SIG-M5 treated with dmso at 0.1 percent for 504 hours (cell line): ENCODE measurements around the gene CDC45.
"Not testable (repeated sequence)": the region's sequence is repeated elsewhere in the genome, so short reads cannot be mapped to it uniquely, and the experiment has no call there.

Experiments
- DNase-seq: peaks from one replicate; lab custom pipeline; 2025; ENCODE audit not compliant: unreplicated experiment; lab: John Stamatoyannopoulos, UW

CDC45 gene

DNA sequence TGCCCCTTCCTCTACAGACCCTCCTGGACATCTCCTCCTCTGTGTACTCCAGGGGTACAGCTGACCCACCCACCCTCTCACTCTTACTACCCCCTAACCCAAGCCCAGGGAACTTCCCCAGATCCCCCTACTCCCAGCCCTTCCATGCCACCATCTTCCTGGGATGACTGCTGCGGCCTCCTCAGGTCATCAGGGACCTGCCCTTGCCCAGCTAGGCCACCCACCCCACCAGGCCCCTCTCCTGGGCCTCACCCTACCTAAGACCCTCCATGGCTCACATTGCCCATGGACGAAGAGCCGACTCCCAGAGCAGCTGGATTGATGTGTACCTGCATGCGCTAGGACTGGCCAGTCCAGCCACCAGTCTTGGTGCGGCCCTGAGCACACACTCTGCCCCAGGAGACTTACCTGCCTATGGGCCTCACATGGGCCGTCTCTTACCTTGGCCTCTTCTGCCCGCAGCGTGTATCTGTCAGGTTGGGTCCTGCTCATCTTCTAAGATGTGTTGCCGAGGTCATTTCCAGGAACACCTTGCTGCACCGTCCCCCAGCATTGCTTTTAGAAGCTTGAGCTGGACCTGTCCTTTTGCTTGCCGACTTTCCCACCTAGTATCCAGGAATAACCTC lies 46.5 kb downstream of the CDC45 start:
- DNase-seq = no peak

DNA sequence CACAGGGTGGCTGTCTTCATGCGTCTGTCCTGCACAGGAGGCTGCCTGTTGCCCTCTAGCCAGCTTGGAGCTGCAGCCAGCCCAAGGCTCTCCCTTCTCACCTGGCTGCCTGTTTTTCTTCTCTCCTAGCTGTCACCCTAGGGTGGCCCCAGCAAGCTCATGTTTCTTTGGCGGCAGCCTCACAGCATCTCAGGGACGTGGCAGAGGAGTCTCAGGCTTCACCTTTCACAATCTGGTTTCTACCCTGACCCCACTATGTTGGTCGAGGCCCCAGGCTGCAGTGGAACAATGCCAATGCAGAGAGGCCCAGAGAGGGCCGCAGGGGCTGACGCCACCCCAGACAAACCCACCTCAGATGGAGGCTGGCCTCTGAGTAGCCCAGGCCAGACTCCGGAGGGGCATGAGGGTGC lies 47.0 kb downstream of the CDC45 start:
- no peak for DNase-seq

DNA sequence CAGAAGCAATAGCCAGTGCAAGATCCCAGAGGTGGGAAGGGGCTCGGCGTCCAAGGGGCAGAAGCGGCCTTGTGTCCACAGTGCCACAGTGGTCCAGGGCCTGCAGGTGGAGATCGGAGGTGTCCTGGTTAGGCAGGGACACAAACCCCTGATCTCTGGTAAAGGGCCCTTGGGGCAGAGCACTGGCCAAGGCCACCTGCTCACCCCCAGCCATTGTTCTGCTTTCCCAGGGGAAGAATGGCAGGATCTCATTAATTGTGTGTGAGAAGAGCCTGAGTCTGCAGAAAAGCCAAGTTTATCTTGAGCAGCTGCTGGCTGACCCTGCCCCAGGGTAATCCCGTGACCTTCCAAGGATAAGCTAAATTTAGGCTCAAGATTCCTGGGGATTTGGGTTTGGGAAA lies 47.6 kb downstream of the CDC45 start:
- DNase-seq = no peak

DNA sequence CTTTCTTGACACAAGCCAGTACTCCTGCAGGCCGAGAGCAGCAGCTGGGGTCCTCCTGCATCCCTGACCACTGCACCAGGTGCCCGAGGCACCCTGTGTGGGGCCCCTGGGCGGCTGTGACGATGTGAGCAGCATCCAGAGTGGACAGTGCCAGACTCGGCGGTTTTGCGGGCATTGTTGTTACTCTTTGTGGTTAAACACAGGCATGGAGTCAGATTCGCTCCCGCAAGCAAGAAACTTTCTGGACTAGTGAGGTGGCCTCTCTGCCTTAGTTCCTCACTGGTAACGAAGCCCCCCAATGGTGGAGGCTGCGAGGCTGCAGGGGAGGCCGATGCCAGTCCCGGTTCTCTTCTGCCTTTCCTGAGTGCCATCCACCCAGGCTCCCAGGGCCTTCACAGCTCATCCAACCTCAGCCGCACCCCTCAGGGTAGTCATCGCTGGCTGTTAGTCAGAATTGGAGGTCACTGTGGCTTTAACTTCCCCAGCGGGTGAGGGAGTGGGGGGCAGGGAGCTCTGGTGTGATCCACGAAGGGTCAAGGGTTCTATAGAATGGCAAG lies 48.2 kb downstream of the CDC45 start:
- no peak for DNase-seq

DNA sequence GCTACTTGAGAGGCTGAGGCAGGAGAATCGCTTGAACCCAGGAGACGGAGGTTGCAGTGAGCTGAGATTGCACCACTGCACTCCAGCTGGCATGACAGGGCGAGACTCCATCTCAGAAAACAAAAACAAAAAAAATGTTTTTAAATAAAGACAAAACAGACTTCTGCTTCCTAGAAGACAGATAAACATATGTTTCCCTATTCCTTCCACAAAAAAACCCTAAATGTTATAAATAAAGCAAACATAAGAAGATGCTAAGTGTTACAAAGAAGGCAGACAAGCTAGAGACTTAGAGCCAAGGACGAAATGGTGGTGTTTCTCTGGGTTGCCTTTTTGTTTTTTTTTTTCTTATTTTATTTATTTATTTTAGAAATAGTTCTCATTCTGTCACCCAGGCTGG lies 50.1 kb downstream of the CDC45 start:
- no peak for DNase-seq

DNA sequence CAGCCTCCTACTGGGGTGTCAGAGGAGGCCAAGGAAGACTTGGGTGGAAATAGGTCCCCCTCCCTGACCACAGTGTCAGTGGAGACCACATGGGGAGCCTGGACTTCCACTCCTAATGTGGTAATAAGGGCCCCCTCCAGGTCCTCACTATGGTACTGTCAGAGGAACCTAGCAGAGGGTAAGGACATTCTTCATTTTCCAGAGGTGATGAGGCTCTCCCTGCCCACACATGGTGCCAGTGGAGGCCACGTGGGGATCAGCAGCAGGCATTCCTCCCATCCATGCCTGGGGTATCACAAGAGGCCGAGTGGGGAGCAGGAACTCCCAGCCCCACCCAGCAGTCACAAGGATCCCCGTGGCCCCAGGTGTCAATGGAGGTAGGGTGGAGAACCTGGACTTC lies 51.0 kb downstream of the CDC45 start:
- DNase-seq = no peak

DNA sequence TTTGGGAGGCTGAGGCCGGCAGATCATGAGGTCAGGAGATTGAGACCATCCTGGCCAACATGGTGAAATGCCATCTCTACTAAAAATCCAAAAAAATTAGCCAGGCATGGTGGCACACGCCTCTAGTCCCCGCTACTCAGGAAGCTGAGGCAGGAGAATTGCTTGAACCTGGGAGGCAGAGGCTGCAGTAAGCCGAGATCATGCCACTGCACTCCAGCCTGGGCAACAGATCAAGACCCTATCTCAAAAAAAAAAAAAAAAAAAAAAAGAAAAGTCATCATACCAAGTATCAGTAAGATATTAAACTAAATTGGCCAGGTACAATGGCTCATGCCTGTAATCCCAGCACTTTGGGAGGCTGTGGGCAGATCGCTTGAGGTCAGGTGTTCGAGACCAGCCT lies 51.6 kb downstream of the CDC45 start:
- DNase-seq = not testable (repeated sequence)

DNA sequence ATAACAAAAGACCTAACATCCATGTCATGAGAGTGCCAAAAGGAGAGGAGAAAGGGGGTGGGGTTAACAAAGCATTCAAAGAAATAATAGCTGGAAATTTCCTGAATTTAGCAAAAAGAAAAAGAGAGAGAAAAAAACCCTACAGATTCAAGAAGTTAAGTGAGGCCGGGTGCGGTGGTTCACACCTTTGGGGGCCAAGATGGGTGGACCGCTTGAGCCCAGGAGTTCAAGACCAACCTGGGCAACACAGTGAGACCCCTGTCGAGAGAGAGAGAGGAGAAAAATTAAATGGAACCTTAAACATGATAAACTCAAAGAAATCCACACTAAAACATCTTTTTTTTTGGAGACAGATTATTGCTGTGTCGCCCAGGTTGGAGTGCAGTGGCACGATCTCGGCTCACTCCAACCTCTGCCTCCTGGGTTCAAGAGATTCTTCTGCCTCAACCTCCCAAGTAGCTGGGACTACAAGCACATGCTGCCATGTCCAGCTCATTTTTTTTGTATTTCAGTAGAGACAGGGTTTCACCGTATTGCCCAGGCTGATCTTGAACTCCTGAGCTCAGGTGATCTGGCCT lies 53.4 kb downstream of the CDC45 start:
- no peak for DNase-seq

DNA sequence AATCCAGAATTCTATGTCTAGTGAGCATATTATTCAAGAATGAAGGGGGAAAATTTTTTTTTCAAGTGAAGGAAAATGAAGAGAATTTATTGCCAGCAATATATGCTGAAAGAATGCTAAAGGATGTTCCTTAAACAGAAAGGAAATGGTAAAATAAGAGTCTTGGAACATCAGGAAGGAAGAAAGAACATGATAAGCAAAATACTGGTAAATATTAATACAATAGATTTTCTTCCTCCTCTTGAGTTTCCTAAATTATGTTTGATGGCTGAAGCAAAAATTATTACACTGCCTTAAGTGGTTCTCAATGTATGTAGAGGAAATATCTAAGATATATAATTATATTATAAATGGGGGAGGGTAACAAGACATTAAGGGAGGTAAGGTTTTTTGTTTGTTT lies 54.1 kb downstream of the CDC45 start:
- no peak for DNase-seq

DNA sequence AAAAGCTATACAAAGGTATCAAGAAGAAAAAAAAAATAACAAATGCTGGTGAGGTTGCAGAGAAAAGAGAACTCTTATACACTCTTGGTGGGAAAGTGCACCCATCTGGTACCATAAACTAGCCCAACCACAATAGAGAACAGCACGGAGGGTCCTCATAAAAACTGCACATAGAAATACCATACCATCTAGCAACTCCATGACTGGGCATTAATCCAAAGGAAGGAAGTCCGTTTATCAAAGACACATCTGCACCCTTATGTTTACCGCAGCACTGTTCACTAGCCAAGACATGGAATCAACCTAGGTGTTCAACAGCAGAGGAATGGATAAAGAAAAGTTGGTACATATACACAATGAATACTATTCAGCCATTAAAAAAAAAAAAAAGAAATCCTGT lies 55.3 kb downstream of the CDC45 start:
- no peak for DNase-seq

DNA sequence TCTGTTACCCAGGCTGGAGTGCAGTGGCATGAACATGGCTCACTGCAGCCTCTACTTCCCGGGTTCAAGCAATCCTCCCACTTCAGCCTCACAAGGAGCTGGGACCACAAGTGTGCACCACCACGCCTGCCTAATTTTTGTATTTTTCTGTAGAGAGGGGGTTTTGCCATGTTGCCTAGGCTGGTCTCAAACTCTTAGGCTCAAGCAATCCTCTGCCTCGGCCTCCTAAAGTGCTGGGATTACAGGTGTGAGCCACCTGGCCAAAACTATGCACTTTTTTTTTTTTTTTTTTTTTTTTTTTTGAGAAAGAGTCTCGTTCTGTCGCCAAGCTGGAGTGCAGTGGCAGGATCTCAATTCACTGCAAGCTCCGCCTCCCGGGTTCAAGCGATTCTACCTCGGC lies 56.8 kb downstream of the CDC45 start:
- DNase-seq = no peak

DNA sequence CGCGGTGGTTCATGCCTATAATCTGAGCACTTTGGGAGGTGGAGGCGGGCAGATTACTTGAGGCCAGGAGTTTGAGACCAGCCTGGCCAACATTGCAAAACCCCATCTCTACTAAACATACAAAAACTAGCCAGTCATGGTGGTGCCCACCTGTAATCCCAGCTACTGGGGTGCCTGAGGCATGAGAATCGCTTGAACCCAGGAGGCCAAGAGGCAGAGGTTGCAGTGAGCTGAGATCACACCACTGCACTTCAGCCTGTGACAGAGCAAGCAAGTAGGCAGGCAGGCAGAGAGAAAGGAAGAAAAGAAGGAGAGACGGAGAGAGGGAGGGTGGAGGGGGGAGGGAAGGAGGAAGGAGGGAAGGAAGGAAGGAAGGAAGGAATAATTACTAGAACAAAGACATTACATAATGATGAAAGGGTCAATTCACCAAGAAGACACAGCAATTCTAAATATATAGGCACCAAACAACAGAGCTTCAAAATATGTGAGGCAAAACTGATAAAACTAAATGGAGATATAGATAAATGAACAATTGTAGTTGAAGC lies 58.3 kb downstream of the CDC45 start:
- no peak for DNase-seq

DNA sequence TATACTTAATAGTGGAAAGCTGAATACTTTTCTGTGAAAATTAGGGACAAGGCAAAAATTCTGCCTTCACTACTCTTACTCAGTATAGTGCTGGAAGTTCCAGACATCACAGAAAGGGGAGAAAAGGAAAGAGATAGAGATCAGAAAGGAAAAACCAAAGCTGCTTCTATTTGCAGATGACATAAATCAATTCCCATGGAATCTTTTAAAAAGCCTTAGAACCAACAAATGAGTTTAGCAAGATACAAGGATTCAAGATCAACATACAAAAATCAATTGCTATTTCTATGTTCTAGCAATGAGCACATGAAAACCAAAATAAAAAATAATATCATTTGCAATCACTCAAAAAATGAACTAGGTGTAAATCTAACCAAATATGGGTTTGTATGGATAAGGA lies 60.7 kb downstream of the CDC45 start:
- DNase-seq = no peak

DNA sequence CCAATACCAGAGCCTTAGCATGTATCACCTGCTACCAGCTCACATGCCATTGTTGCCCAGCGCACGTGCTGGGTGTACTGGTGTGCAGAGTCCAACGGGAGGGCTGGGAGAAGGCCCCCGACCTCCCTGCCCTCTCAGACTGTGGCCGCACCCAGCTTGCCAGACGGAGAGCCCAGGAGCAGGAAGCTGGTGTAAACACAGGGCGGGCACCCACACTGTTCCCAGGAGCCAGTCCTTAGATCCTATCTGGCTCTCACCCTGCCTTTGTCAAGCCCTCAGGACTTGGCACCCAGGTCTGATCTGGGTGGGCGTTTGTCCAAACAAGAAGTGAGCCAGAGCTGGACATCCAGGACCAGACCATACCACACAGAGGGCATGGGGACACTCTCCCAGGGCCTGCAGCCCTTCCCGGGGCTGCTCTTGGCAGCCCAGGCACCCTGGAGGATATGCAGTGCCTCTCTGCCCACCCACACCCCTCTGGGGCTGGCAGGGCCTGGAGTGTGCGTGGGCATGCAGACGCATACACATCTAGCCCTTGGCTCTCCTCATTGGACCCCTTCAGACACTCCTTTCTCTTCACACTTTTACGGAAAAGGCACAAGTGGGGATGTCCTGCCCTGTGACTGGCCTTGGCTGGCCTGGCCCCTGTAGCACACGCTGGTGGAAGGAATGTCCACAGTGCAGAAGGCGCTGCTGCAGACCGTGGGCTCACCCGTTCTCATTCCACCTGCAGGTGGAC lies 64.4 kb downstream of the CDC45 start:
- DNase-seq = no peak

DNA sequence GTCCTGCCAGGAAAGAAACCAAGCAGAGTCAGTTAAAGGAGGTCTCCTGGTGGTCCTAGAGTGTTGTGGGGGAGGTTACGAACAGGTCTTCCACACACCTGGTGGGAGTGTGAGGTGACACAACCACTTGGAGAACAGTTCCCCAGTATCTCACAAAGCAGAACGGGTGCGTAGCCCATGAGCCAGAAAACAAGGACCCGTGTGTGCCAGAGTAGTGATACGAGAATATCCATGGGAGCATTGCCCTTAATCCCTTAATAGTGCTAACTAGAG lies 66.2 kb downstream of the CDC45 start:
- no peak for DNase-seq

DNA sequence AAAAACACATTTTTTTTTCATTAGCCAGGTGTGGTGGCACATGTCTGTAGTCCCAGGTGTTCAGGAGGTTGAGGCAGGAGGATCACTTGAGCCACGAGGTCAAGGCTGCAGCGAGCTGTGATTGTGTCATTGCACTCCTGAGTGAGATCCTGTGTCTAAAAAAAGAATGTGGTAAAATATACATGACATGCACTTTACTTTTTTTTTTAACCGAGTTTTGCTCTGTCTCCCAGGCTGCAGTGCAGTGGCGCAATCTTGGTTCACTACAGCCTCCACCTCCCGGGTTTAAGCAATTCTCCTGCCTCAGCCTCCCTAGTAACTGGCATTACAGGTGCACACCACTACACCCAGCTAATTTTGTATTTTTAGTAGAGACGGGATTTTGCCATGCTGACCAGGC lies 67.0 kb downstream of the CDC45 start:
- DNase-seq = peak; percentile 64

DNA sequence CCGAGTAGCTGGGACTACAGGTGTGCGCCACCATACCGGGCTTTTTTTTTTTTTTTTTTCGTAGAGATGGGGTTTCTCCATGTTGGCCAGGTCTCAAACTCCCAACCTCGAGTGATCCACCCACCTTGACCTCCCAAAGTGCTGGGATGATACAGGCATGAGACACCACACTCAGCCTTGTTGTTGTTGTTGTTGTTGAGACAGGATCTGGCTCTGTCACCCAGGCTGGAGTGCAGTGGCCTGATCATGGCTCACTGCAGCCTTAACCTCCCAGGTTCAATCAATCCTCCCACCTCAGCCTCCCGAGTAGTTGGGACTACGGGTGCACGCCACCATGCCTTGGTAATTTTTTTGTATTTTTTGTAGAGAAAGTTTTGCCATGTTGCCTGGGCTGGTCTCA lies 67.9 kb downstream of the CDC45 start:
- no peak for DNase-seq

DNA sequence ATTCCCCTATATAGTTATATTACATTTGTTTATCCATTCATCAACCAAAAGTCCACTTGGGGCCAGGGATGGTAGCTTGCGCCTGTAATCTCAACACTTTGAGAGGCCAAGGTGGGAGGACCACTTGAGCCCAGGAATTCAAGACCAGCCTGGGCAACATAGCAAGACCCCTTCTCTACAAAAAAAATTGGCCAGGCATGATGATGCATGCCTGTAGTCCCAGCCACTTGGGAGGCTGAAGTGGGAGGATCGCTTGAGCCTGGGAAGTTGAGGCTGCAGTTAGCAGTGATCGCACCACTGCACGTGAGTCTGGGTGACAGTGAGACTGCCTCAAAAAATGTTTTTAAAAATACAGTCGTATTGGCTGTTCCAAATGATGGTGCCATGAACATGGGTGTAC lies 68.7 kb downstream of the CDC45 start:
- DNase-seq = not testable (repeated sequence)

DNA sequence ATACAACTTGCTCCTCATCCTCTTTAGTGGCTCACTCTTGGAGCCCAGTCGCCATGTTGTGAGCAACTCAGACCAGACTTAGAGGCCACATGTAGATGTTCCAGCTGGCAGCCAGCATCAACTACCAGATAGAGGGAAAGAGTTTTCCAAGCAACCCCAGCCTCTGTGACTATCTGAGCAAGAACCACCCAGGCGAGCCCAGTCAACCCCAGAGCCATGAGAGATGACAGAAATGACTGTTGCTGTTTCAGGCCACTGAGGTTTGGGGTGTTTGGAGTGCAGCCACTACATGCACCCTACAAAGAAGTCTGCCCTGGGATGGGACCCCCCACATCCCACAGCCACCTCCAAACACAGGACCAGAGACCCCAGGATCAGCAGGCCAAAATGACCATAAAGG lies 69.2 kb downstream of the CDC45 start:
- DNase-seq = no peak

DNA sequence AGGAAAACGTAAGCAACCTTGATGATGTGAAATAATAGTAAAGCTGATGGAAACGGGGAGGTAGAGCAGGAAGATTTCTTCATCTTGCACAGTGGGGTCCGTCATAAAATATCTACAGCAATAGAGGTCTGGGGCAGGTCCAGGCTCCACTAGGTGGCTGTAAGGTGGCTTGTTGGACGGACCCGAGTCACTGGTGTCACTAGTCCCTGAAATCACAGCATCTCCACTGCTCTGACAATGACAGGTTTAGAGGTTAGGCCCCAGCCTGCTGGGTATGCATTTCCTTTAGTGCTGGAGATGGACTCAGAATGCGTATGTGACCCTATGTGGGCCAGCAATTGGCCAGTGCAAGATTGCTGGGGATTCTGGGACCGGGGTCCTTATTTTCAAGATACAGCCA lies 69.7 kb downstream of the CDC45 start:
- DNase-seq = no peak

DNA sequence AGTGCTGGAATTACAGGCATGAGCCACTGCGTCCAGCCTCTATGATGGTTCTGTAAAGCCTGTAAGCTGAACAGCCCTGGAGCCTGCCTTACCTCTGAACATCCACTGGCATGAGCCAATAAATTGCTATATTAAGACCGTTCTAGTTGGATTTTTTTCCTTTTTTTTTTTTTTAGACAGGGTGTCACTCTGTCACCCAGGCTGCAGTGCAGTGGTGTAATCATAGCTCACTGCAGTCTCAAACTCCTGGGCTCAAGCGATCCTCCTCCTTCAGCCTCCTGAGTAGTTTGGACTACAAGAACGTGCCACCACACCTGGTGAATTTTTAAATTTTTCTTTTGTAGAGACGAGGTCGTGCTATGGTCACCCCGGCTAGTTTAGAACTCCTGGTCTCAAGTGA lies 70.7 kb downstream of the CDC45 start:
- no peak for DNase-seq

DNA sequence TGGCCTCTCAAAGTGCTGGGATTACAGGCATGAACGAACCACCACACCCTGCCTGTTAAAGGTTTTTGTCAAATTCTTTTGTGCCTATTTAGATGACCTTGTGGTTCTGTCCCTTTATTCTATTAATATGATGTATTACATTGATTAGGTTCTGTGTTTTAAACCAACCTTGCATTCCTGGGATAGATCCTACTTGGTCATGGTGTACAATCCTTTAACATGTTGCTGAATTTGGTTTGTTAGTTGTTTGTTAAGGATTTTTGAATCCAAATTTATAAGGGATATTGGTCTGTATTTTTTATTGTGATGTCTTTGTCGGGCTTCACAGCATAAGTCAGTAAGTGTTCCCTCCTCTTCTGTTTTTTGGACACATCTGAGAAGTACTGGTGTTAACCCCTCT lies 73.5 kb downstream of the CDC45 start:
- no peak for DNase-seq
